Nephron (organoid): ENCODE data around the gene PCGF3.

ENCODE experiments used
- H3K27ac Mint-ChIP-seq, 3 experiments: 2 replicates each; pipeline ENCODE4 v1.8.0; 2020; ENCODE audit warnings: mixed read lengths in 3 of 3, mild to moderate bottlenecking in 2 of 3, moderate library complexity in 1 of 3
- H3K27me3 Mint-ChIP-seq: 2 replicates; pipeline ENCODE4 v1.8.0; 2021; ENCODE audit warnings: low read depth, mild to moderate bottlenecking, moderate library complexity, mixed read lengths
- H3K36me3 Mint-ChIP-seq: 2 replicates; pipeline ENCODE4 v1.8.0; 2020; ENCODE audit warnings: low read depth, mixed read lengths
- H3K4me1 Mint-ChIP-seq: 2 replicates; pipeline ENCODE4 v1.8.0; 2020; ENCODE audit warnings: mixed read lengths
- H3K4me3 Mint-ChIP-seq, 3 experiments: 2 replicates each; pipeline ENCODE4 v1.8.0; 2020; ENCODE audit warnings: mild to moderate bottlenecking in 3 of 3, mixed read lengths in 3 of 3, moderate library complexity in 2 of 3
- H3K9me3 Mint-ChIP-seq: 2 replicates; pipeline ENCODE4 v1.8.0; 2020; ENCODE audit warnings: mixed read lengths
- TF ChIP-seq, protein P1 (sequence below), 3 experiments: fragments of 200-600 bp; sonication (generic); IDR thresholded peaks; one replicate each; pipeline ENCODE4 v1.5.0; 2021; ENCODE audit warnings: antibody characterized with exemption in 3 of 3; ENCODE audit not compliant: unreplicated experiment in 3 of 3

PCGF3 gene

DNA sequence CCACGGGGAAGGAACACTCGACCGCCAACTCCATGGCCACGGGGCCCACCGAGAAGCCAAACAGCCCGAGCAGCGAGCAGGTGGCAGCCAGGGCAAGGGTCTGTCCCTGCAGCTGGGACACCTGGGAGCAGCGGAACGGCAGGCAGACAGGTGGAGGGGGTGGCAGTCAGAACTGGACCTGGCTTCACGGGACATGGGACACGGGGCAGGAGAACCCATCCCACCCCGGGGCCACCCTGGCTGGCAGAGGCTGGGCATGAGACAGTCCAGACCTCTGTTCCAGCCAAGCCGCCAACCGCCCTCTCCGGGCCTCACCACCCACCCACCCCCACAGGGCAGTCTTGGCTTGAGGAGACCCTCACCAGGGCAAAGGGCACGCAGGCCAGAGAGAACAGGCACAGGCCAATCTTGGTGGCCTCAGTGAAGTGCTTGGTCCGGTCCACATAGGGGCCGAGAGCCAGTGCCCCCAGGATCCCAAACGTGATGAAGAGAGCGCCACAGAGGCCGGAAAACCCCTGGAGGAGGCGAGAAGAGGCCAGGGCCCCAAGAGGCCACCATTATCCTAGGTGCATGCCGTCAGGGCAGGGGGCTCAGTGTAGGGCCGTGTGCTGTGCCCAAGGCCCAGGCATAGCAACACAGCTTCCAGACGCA, 22.3 kb upstream of the PCGF3 start:
- Mint-ChIP-seq H3K4me3 (peak overlapping the region in 1 of 3 experiments; percentile 30), H3K36me3 (no peaks in the 10 kb centered on the region), H3K27me3 (peaks cover under 1% of the 10 kb centered on the region), H3K4me1 (peaks cover 20% of the 10 kb centered on the region), H3K9me3 (no peaks in the 10 kb centered on the region), H3K27ac (peak overlapping the region in 2 of 3 experiments; percentile 51 to 60)
- TF ChIP-seq, protein P1, sequence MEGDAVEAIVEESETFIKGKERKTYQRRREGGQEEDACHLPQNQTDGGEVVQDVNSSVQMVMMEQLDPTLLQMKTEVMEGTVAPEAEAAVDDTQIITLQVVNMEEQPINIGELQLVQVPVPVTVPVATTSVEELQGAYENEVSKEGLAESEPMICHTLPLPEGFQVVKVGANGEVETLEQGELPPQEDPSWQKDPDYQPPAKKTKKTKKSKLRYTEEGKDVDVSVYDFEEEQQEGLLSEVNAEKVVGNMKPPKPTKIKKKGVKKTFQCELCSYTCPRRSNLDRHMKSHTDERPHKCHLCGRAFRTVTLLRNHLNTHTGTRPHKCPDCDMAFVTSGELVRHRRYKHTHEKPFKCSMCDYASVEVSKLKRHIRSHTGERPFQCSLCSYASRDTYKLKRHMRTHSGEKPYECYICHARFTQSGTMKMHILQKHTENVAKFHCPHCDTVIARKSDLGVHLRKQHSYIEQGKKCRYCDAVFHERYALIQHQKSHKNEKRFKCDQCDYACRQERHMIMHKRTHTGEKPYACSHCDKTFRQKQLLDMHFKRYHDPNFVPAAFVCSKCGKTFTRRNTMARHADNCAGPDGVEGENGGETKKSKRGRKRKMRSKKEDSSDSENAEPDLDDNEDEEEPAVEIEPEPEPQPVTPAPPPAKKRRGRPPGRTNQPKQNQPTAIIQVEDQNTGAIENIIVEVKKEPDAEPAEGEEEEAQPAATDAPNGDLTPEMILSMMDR (IDR thresholded peaks at IDR 0.05; ENCODE audit: unreplicated experiment in 3 of 3): no peak

- no peaks in the 10 kb centered on the region for H3K9me3 Mint-ChIP-seq
- peak overlapping the region in 2 of 3 experiments; percentile 51 to 60 for H3K27ac Mint-ChIP-seq
These were observed 21.5 kb upstream of the PCGF3 start for GRCh38 chr4:683982-684622.

DNA sequence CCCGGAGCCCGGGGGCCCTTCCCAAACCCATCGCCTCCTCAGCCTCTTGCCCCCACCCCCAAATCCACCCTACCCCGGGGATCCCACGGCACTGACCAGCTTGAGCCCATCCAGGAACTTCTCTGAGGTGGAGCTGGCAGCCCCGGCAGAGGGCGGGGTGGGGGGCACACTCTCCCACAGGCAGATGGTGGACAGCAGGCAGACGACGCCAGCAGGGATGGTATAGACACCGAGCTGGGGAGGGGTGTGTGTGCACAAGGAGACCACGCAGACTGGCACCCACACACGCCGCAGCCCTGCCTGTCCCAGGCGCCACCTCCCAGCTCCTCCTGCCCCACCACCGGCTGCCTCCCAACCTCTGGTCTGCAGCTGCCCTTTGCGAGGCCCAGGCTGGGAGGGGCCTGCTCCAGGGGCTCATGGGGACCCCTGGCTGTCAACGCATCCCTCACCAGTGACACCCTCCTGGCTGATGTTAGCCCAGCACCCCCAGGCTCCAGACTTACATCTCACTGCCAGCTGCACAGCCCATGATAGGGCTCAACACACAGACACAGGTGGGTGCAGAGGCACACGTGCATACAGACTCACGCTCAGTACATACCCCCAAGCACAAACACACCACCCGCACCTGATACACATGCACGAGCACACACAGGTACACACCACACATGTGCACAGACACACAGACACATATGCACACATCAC, 20.9 kb upstream of the PCGF3 start:
- peak overlapping the region in 1 of 3 experiments; percentile 34 for H3K4me3 Mint-ChIP-seq
- H3K27ac Mint-ChIP-seq: peak overlapping the region in 1 of 3 experiments; percentile 31
- TF ChIP-seq, protein P1 (IDR thresholded peaks at IDR 0.05; ENCODE audit: unreplicated experiment in 3 of 3): no peak
- peaks cover 19% of the 10 kb centered on the region for H3K4me1 Mint-ChIP-seq
- H3K9me3 Mint-ChIP-seq: no peaks in the 10 kb centered on the region
- H3K36me3 Mint-ChIP-seq: no peaks in the 10 kb centered on the region
- H3K27me3 Mint-ChIP-seq: no peaks in the 10 kb centered on the region

More at GRCh38 chr4:683982-684622, 21.5 kb upstream of the PCGF3 start:
- H3K4me1 Mint-ChIP-seq: peaks cover 19% of the 10 kb centered on the region
- no peaks in the 10 kb centered on the region for H3K36me3 Mint-ChIP-seq
- TF ChIP-seq, protein P1 (IDR thresholded peaks at IDR 0.05; ENCODE audit: unreplicated experiment in 3 of 3): peak; percentile 67 to 75 (median 72)
- no peaks in the 10 kb centered on the region for H3K27me3 Mint-ChIP-seq
- peak overlapping the region in 2 of 3 experiments; percentile 30 for H3K4me3 Mint-ChIP-seq

DNA sequence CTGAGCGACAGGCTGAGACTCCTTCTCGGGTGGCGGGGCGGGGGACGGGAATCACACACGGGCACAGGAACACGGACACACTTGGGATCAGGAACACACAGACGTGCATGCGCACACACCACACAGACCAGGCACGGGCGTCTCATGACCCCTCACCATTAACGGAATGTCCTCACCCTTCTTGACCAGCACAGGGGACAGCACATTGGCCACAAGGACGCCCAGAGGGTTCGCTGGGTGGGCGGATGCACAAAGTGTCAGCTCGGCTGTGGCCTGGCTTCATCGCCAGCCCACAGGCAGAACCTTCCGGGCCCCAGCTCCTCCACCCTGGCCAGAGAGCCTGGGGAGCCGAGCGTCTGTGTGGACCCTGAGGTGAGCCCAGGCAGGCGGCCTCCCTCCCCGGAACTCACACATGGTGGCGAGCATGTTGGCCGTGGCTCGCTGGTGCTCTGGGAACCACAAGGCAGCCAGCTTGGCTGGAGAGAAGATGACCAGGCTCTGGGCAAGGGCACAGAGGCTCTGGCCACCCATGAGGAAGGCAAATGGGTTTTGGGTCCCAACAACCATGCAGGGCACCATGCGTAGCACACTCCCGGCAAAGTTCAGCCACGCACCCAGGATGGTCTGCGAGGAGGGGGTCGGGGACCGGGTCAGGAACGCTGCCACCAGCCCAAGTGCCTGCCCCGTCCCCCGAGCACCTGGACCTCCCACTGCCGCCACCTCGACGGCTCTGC, 19.8 kb upstream of the PCGF3 start:
- TF ChIP-seq, protein P1 (IDR thresholded peaks at IDR 0.05; ENCODE audit: unreplicated experiment in 3 of 3): no peak
- Mint-ChIP-seq H3K4me1 (peaks cover 19% of the 10 kb centered on the region), H3K4me3 (no peak overlapping the region), H3K9me3 (no peaks in the 10 kb centered on the region), H3K27ac (no peak overlapping the region), H3K36me3 (no peaks in the 10 kb centered on the region), H3K27me3 (no peaks in the 10 kb centered on the region)

- H3K36me3 Mint-ChIP-seq: no peaks in the 10 kb centered on the region
- TF ChIP-seq, protein P1 (IDR thresholded peaks at IDR 0.05; ENCODE audit: unreplicated experiment in 3 of 3): no peak
These were observed 19.1 kb upstream of the PCGF3 start for GRCh38 chr4:686413-687040.

More at GRCh38 chr4:686413-687040, 19.1 kb upstream of the PCGF3 start:
- Mint-ChIP-seq H3K9me3 (no peaks in the 10 kb centered on the region), H3K27me3 (no peaks in the 10 kb centered on the region), H3K27ac (no peak overlapping the region), H3K4me3 (no peak overlapping the region), H3K4me1 (peaks cover 19% of the 10 kb centered on the region)
